D721Med (cell line): ENCODE measurements around the gene LHX1.

Source experiments
- DNase-seq: peaks from one replicate; pipeline ENCODE4 v3.0.0; 2011; ENCODE audit warnings: low spot score; ENCODE audit not compliant: insufficient read length
- FAIRE-seq: peaks from 2 replicates; lab custom pipeline; 2011; peaks lifted over from hg19 to GRCh38; lab: Jason Lieb, UNC
- CTCF ChIP-seq: IDR thresholded peaks from 2 replicates; pipeline ENCODE4 v1.5.1; 2012; ENCODE audit warnings: mild to moderate bottlenecking, control low read depth; ENCODE audit not compliant: insufficient read depth; ENCODE audit errors: missing control alignments

LHX1 gene

GRCh38 chr17:36937001-36937958, at the start of gene LHX1:
Gene LHX1, plus strand, starts transcription at chr17:36937475. Its CDS starts 723 bp downstream, at chr17:36938198.
- DNase-seq (no peak), FAIRE-seq (no peak)

DNA sequence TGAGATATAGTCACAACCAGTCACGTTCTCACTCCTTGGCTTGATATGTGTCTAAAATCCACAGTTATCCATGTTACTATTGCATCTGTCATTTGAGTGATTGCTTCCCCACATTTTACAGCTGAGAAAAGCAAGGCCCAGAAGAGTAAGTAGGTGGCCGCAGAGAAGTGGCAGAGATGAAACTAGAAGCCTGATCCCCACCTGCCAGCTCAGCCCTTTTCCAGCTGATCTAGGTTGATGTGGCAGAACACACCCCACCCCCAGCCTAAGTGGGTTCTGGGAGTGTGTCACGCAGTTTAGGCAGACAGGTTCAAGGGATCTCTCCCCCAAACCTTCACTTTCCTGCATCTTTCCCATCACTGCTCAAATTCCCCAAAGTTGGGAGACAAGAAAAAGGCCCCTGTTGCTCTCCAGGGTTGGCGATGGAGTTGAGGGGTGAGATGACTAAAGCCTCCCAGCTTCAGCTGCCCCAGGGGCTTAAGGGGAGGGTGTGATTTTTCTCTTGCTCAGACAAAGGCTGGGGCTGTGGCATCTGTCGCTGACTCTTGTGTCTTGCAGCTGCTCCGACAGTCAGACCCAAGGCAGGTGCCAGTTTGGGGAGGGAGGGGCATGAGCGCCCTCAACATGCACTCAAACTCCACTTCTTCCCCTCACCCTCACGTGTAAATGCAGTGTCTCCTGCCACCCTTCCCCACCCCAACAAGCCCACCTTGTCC, 48.9 kb upstream of the LHX1 start:
- FAIRE-seq (no peak), DNase-seq (no peak)
- TF ChIP-seq CTCF = no peak

More at GRCh38 chr17:36937001-36937958, at the start of gene LHX1:
- no peak for TF ChIP-seq CTCF

DNA sequence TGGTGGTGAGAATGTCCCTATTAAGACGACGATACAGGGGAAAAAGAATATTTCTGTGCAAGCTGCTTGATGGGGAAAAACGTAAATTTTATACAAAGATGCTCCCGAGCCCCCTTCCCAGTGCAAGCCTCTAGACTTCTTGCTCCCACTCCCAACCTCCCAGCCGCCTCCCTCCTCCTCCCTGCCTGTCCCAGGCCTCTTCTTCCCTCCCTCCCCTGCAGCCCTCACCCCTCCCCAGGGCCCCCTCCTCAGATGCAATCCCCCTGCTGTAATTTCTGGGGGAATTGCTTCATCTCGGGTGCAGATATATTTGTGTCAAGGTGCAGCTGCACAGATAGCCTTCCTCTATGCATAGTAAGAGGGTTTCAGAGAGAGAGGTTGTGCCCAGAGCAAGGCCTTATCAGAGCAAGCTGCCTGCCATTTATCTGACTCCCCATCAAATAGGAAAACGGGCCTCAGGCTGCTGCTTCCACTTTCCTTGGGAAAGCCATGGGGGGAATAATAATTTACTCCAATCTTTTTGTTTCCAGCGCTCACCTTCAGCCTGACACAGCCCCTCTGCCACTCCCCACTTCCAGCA, 47.4 kb upstream of the LHX1 start:
- TF ChIP-seq CTCF = no peak
- DNase-seq (no peak), FAIRE-seq (no peak)

GRCh38 chr17:36890398-36891168, 46.7 kb upstream of the LHX1 start:
- FAIRE-seq (no peak), DNase-seq (no peak)
- TF ChIP-seq CTCF = no peak

DNA sequence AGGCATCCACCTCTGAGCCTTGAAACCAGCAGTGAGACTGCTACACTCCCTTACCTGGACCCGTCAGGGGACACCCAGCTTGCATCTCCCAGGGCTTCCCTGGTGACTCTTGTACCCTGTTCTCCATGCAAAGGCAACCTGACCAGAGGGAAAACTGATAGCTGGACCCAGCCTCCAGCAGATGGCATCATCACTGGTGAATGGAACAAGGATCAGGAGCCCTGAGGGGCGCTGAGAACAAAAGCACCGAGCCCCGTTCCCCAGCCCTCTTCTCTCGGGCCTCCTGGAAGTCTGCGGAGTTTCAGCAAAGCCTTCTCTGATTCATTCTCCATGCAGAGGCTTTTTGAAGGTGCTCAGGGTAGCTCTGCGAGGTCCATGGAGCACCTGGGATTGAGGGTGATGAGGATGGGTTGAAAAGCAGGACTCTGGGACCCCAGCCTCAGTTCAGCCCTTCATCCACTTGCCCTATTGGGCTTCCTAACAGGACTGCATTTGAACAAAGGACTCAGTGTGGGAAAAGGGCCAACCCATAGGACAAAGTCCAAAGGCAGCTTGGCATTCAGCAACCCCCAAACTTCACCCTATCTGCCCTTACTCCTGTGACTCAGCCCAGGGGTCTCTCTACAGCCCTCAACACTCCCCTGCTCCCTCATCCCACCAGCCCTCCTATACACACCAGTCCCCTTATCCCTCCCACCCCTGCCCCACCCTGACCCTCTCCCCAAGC, 45.0 kb upstream of the LHX1 start:
- TF ChIP-seq CTCF = peak; percentile 30

GRCh38 chr17:36894177-36894576, 43.1 kb upstream of the LHX1 start:
- DNase-seq (no peak), FAIRE-seq (no peak)
- TF ChIP-seq CTCF = no peak

More for the DNA sequence above, 45.0 kb upstream of the LHX1 start:
- DNase-seq = no peak
- no peak for FAIRE-seq
